Left lung (tissue), 10 donors: ENCODE data around the gene VCP. TPM values are rescaled to one million over a fixed set of nuclear protein-coding genes. Genes with fewer than 3 reads are reported as not detected.

Source experiments
- ATAC-seq: fragments of 200-7000 bp; cut with Tn5 transposase; one replicate; pipeline ENCODE4 v1.9.1; 2020; ENCODE audit warnings: moderate library complexity
- DNase-seq, 4 donors: peaks; one replicate each; pipeline ENCODE4 v3.0.0-alpha.2; 2013 to 2020
- H3K27ac ChIP-seq, 2 donors: fragments of 200-600 bp; sonication (generic) in 1 of 2; one replicate each; pipeline versions ENCODE4 v1.5.0 to v1.8.0; 2020 to 2021
- H3K27me3 ChIP-seq, 2 donors: fragments of 200-600 bp; sonication (generic) in 1 of 2; one replicate each; pipeline versions ENCODE4 v1.5.0 to v1.8.0; 2020 to 2021
- H3K36me3 ChIP-seq, 2 donors: fragments of 200-600 bp; sonication (generic) in 1 of 2; one replicate each; pipeline versions ENCODE4 v1.5.0 to v1.8.0; 2020 to 2021
- H3K4me1 ChIP-seq, 2 donors: fragments of 200-600 bp; one replicate each; pipeline ENCODE4 v1.8.0; 2021
- H3K4me3 ChIP-seq, 2 donors: fragments of 200-600 bp; sonication (generic) in 1 of 2; one replicate each; pipeline versions ENCODE4 v1.5.0 to v1.8.0; 2020 to 2021; ENCODE audit warnings: mild to moderate bottlenecking in 1 of 2
- H3K9me3 ChIP-seq, 2 donors: fragments of 200-600 bp; sonication (generic) in 1 of 2; one replicate each; pipeline versions ENCODE4 v1.5.0 to v1.8.0; 2020 to 2021
- CTCF ChIP-seq, 2 donors: fragments of 200-600 bp; sonication (generic) in 1 of 2; IDR thresholded peaks; one replicate each; pipeline versions ENCODE4 v1.5.0 to v1.8.0; 2021; ENCODE audit warnings: antibody characterized with exemption in 2 of 2
- intact Hi-C, 2 donors: fragments of 100-400 bp; cut with DNase I; formaldehyde crosslinking; loops; one replicate each; pipeline versions ENCODE4 v1.11.2 to v1.14.2; 2022
- polyA plus RNA-seq, 6 donors: library from polyadenylated mRNA; unstranded; fragments of 120-200 nt; gene quantifications; one replicate each; pipeline ENCODE4 v1.2.1, GENCODE V29; 2013; ENCODE audit not compliant: insufficient read length in 6 of 6
- total RNA-seq, 2 donors: library from RNA; stranded (reverse); fragmentation: NEBNext Ultra II Directional; extraction: Animal tissue kit (Norgen Biotek cat#: 25700); gene quantifications; one replicate each; pipeline ENCODE4 v1.2.1, GENCODE V29; 2021
- donor health status: DM: no; HTN: yes; CAD: no.
- donor health status: DM: no; HTN: no; CAD: no.

VCP gene
- total and polyA plus RNA-seq, 8 donors, result 198 to 327 (median 224) TPM

GRCh38 chr9:35079426-35080341 lies 7.3 kb upstream of the VCP start, which contains the start of gene FANCG:
TSS of gene FANCG (minus strand) at chr9:35079942. CDS start at chr9:35079524, 418 bp downstream.
- Histone ChIP-seq H3K4me1 (peaks cover 0 to 16% of the 10 kb centered on the region in 2 donors), H3K9me3 (no peaks in the 10 kb centered on the region), H3K27ac (peak within 1 kb of the TSS; percentile 73 to 79), H3K36me3 (peaks cover 0 to 11% of the 10 kb centered on the region in 2 donors), H3K27me3 (no peaks in the 10 kb centered on the region), H3K4me3 (peak within 1 kb of the TSS; percentile 71 to 91)
- ATAC-seq (peak; percentile 99), DNase-seq (peak; percentile 92 to 96 (median 94))
- no peak for TF ChIP-seq CTCF (IDR thresholded peaks at IDR 0.05)
- intact Hi-C loops, result no loop called here

GRCh38 chr9:35079041-35079425 lies 6.6 kb upstream of the VCP start:
- no peak for TF ChIP-seq CTCF (IDR thresholded peaks at IDR 0.05)
- H3K4me3 ChIP-seq, result peak overlapping the region; percentile 71 to 91
- no peaks in the 10 kb centered on the region for H3K9me3 ChIP-seq
- DNase-seq, result no peak
- H3K4me1 ChIP-seq, result peaks cover 0 to 16% of the 10 kb centered on the region in 2 donors
- H3K27ac ChIP-seq, result peak overlapping the region; percentile 73 to 79
- ATAC-seq, result no peak
- H3K27me3 ChIP-seq, result no peaks in the 10 kb centered on the region
- H3K36me3 ChIP-seq, result peaks cover 0 to 16% of the 10 kb centered on the region in 2 donors
- intact Hi-C loops, result no loop called here

- Histone ChIP-seq H3K4me3 (peak overlapping the region in 1 of 2 donors; percentile 71), H3K36me3 (peaks cover 0 to 16% of the 10 kb centered on the region in 2 donors), H3K27ac (no peak overlapping the region), H3K4me1 (peaks cover 0 to 19% of the 10 kb centered on the region in 2 donors), H3K9me3 (no peaks in the 10 kb centered on the region), H3K27me3 (no peaks in the 10 kb centered on the region)
- no peak for DNase-seq
- no peak for TF ChIP-seq CTCF (IDR thresholded peaks at IDR 0.05)
- ATAC-seq, result no peak
- intact Hi-C loops, result no loop called here
Measured at GRCh38 chr9:35078066-35078465, 5.6 kb upstream of the VCP start.

- intact Hi-C loops, result no loop called here
- no peak for DNase-seq
- H3K27me3 ChIP-seq, result no peaks in the 10 kb centered on the region
- H3K4me1 ChIP-seq, result peaks cover 0 to 23% of the 10 kb centered on the region in 2 donors
- no peak overlapping the region for H3K27ac ChIP-seq
- no peak for ATAC-seq
- no peak overlapping the region for H3K4me3 ChIP-seq
- TF ChIP-seq CTCF (IDR thresholded peaks at IDR 0.05), result no peak
- peaks cover 0 to 16% of the 10 kb centered on the region in 2 donors for H3K36me3 ChIP-seq
- H3K9me3 ChIP-seq, result no peaks in the 10 kb centered on the region
Measured at GRCh38 chr9:35076848-35077247, 4.4 kb upstream of the VCP start.

- ATAC-seq, result no peak
- Histone ChIP-seq H3K9me3 (no peaks in the 10 kb centered on the region), H3K4me3 (no peak overlapping the region), H3K27me3 (no peaks in the 10 kb centered on the region), H3K27ac (no peak overlapping the region), H3K4me1 (peaks cover 6 to 33% of the 10 kb centered on the region in 2 donors), H3K36me3 (peaks cover 0 to 19% of the 10 kb centered on the region in 2 donors)
- DNase-seq, result no peak
- no peak for TF ChIP-seq CTCF (IDR thresholded peaks at IDR 0.05)
- intact Hi-C loops, result no loop called here
Measured at GRCh38 chr9:35075358-35075757, 2.9 kb upstream of the VCP start.
